ENCODE results near the gene DTNBP1. TPM values are rescaled to one million over a fixed set of nuclear protein-coding genes. Genes with fewer than 3 reads are reported as not detected.

DTNBP1 gene
- total and polyA plus RNA-seq, 2 experiments from 2014 or later, result 0.32 to 15.8 TPM

DNA sequence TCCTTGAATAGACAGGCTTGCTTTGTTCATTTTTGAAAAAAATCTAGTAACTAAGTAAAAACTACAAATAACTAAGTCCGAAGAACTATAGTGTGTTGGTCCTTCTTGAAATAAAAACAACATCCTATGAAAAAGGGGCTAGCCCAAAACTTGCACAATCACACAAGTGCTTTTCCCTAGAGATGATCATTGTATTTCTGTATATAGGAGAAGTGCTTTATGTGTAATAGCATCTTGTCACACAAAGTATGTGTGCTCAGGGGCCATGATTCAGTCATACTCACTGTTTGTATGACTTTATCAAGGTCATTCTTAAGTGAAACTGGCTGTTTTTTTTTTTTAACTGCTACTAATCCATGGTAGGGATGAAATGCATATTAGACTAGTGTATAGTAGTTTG is 179.8 kb downstream of the DTNBP1 start:
- H3K27ac ChIP-seq, result no peak overlapping the region
- no peak overlapping the region for H3K4me3 ChIP-seq
- H3K4me1 ChIP-seq (ENCODE audit: insufficient read depth), result peaks cover 22% of the 10 kb centered on the region
- 0 out of 2 replicates have a peak, but pooled peaks cover 4% of the 10 kb centered on the region for H3F3A ChIP-seq (ENCODE audit: insufficient read depth)
- in situ Hi-C loops (cut with MboI), result no loop called here
- no peak overlapping the region for H3K9ac ChIP-seq
- H3K36me3 ChIP-seq (ENCODE audit: low read depth), result no peaks in the 10 kb centered on the region
- no peak overlapping the region for H3K4me2 ChIP-seq (ENCODE audit: unreplicated experiment)
- peak; percentile 62 for DNase-seq
- peaks cover 4% of the 10 kb centered on the region; the same call in 1 of the 2 replicates for H4K20me1 ChIP-seq (ENCODE audit: insufficient read depth)
- H3K79me2 ChIP-seq (ENCODE audit: insufficient read depth), result peaks cover 95% of the 10 kb centered on the region
- no peaks in the 10 kb centered on the region for H3K9me3 ChIP-seq (ENCODE audit: low read depth)
- H2AFZ ChIP-seq, result no peak overlapping the region
- H3K9me2 ChIP-seq (ENCODE audit: insufficient read depth), result no peaks in the 10 kb centered on the region
- 96 to 100% methylated on average over 1 of the region's 1 CpG for WGBS, 2 experiments (ENCODE audit: low coverage in 1 of 2, low lambda C conversion rate in 2 of 2, missing lambda C conversion rate in 2 of 2)
- no peaks in the 10 kb centered on the region for H3K27me3 ChIP-seq (replicated peaks; ENCODE audit: insufficient read depth)
- TF ChIP-seq EZH2 (IDR thresholded peaks at IDR 0.05; ENCODE audit: insufficient read depth, poor library complexity, severe bottlenecking), result no peak
- TF ChIP-seq EZH2phosphoT487 (IDR thresholded peaks at IDR 0.05; ENCODE audit: insufficient read depth, low read depth), result no peak

DNA sequence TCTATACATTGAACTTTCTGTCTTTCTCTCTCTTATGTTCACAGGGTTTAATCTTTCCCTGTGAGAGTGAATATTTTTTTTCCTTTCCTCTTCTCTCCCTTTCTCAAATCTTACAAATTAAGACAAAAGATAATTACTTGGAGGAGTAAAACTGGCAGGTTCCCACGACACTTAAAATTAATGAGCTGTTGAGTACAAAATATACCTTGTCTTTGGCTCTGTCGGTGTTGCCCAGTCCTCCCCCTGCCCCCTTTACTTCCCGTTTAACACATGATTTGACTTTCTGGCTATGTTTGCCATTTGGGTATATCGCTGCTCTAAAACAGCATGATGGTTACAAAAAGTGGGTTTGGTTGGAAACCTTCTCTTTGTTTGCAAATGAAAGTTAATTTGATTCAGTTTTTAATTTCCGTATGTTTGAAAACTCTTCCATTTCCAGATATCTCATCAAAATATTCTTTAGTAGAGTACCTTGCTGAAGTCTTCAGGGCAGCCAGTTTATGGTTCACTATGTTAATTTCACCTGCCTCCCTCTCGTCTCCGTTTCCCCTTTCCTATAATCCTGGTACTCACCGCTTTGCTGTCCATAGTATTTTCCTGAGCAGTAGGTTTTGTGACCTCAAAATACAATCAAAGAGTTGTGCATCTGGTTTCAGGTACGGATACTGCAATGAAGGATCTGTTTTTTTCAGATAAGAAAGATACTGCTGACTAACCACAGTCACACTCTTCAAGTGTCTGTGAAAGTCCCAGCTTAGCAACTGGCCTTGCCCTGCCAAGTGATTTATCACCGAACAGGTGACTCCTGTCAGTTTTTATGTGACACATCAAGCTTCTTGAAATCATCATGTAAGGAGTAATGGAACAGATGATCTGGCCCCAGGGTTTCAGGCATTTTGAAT is 181.2 kb downstream of the DTNBP1 start:
- H3K4me1 ChIP-seq (ENCODE audit: insufficient read depth), result peaks cover 33% of the 10 kb centered on the region
- H3K27ac ChIP-seq, result no peak overlapping the region
- no peak overlapping the region for H3K4me3 ChIP-seq
- in situ Hi-C loops (cut with MboI), result no loop called here
- peaks cover 97% of the 10 kb centered on the region for H3K79me2 ChIP-seq (ENCODE audit: insufficient read depth)
- no peak for DNase-seq
- H4K20me1 ChIP-seq (ENCODE audit: insufficient read depth), result peaks cover 4% of the 10 kb centered on the region; the same call in 1 of the 2 replicates
- H2AFZ ChIP-seq, result no peak overlapping the region
- no peak overlapping the region for H3K9ac ChIP-seq
- H3F3A ChIP-seq (ENCODE audit: insufficient read depth), result peaks cover 16% of the 10 kb centered on the region
- WGBS, 2 experiments (ENCODE audit: low coverage in 1 of 2, low lambda C conversion rate in 2 of 2, missing lambda C conversion rate in 2 of 2), result 95 to 98% methylated on average over 10 of the region's 10 CpGs
- no peaks in the 10 kb centered on the region for H3K36me3 ChIP-seq (ENCODE audit: low read depth)
- no peaks in the 10 kb centered on the region for H3K27me3 ChIP-seq (replicated peaks; ENCODE audit: insufficient read depth)
- no peak overlapping the region for H3K4me2 ChIP-seq (ENCODE audit: unreplicated experiment)
- H3K9me2 ChIP-seq (ENCODE audit: insufficient read depth), result no peaks in the 10 kb centered on the region
- TF ChIP-seq EZH2phosphoT487 (IDR thresholded peaks at IDR 0.05; ENCODE audit: insufficient read depth, low read depth) (no peak), EZH2 (IDR thresholded peaks at IDR 0.05; ENCODE audit: insufficient read depth, poor library complexity, severe bottlenecking) (no peak)
- H3K9me3 ChIP-seq (ENCODE audit: low read depth), result no peaks in the 10 kb centered on the region

DNA sequence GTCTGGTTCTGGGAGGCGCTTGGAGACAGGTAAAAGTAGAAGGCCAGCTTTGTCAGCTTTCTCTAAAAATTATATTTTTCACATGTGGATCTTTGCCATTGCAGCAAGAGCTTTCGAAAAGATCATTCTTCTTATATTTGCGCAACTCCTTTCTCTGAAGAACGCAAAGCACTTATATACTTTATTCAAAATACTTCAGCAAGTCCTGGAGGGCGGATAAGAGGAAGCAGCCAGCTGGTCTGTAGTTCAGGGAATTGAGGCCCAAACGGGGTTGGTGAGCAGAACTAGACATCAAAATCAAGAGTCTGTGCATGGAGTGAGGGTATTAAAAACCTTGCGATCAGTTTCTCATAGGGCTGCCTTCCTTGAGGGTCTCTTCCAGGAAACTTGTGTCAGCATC is 182.3 kb downstream of the DTNBP1 start:
- Histone ChIP-seq H3K79me2 (ENCODE audit: insufficient read depth) (peaks cover 98% of the 10 kb centered on the region), H3F3A (ENCODE audit: insufficient read depth) (peaks cover 18% of the 10 kb centered on the region), H3K36me3 (ENCODE audit: low read depth) (no peaks in the 10 kb centered on the region), H4K20me1 (ENCODE audit: insufficient read depth) (peaks cover 4% of the 10 kb centered on the region; the same call in 1 of the 2 replicates), H3K4me2 (ENCODE audit: unreplicated experiment) (no peak overlapping the region), H2AFZ (no peak overlapping the region), H3K4me1 (ENCODE audit: insufficient read depth) (peaks cover 26% of the 10 kb centered on the region), H3K9me3 (ENCODE audit: low read depth) (no peaks in the 10 kb centered on the region), H3K9me2 (ENCODE audit: insufficient read depth) (no peaks in the 10 kb centered on the region), H3K4me3 (no peak overlapping the region), H3K27me3 (replicated peaks; ENCODE audit: insufficient read depth) (no peaks in the 10 kb centered on the region), H3K9ac (no peak overlapping the region), H3K27ac (no peak overlapping the region)
- WGBS, 2 experiments (ENCODE audit: low coverage in 1 of 2, low lambda C conversion rate in 2 of 2, missing lambda C conversion rate in 2 of 2), result 97 to 98% methylated on average over 7 of the region's 7 CpGs
- TF ChIP-seq EZH2 (IDR thresholded peaks at IDR 0.05; ENCODE audit: insufficient read depth, poor library complexity, severe bottlenecking), result no peak
- no peak for TF ChIP-seq EZH2phosphoT487 (IDR thresholded peaks at IDR 0.05; ENCODE audit: insufficient read depth, low read depth)
- DNase-seq, result no peak
- in situ Hi-C loops (cut with MboI), result no loop called here

GRCh38 chr6:15479761-15480160 is 183.1 kb downstream of the DTNBP1 start:
- Histone ChIP-seq H3K9ac (no peak overlapping the region), H3K9me3 (ENCODE audit: low read depth) (no peaks in the 10 kb centered on the region), H3K4me3 (no peak overlapping the region), H4K20me1 (ENCODE audit: insufficient read depth) (peaks cover 4% of the 10 kb centered on the region; the same call in 1 of the 2 replicates), H3K4me2 (ENCODE audit: unreplicated experiment) (no peak overlapping the region), H2AFZ (no peak overlapping the region), H3F3A (ENCODE audit: insufficient read depth) (peaks cover 23% of the 10 kb centered on the region), H3K79me2 (ENCODE audit: insufficient read depth) (peaks cover 98% of the 10 kb centered on the region), H3K36me3 (ENCODE audit: low read depth) (no peaks in the 10 kb centered on the region), H3K27ac (no peak overlapping the region), H3K4me1 (ENCODE audit: insufficient read depth) (peaks cover 27% of the 10 kb centered on the region), H3K9me2 (ENCODE audit: insufficient read depth) (no peaks in the 10 kb centered on the region), H3K27me3 (replicated peaks; ENCODE audit: insufficient read depth) (no peaks in the 10 kb centered on the region)
- no peak for TF ChIP-seq EZH2 (IDR thresholded peaks at IDR 0.05; ENCODE audit: insufficient read depth, poor library complexity, severe bottlenecking)
- TF ChIP-seq EZH2phosphoT487 (IDR thresholded peaks at IDR 0.05; ENCODE audit: insufficient read depth, low read depth), result no peak
- DNase-seq, result peak; percentile 75
- in situ Hi-C loops (cut with MboI), result no loop called here
- 56 to 60% methylated on average over 5 of the region's 5 CpGs for WGBS, 2 experiments (ENCODE audit: low coverage in 1 of 2, low lambda C conversion rate in 2 of 2, missing lambda C conversion rate in 2 of 2)

Measured in GM23248 (cell line).